Endothelial cell of umbilical vein (primary cell): ENCODE measurements around the gene LORICRIN.

ENCODE experiments used
- CTCF ChIP-seq, 2 donors: IDR thresholded peaks; 1 replicate in 1 of 2; 2 replicates in 1 of 2; pipeline ENCODE4 v1.5.1; 2011; ENCODE audit warnings: low read length in 2 of 2, mild to moderate bottlenecking in 2 of 2, moderate library complexity in 2 of 2, control low read depth in 1 of 2, inconsistent platforms in 1 of 2, low read depth in 1 of 2; ENCODE audit not compliant: insufficient read depth in 1 of 2; ENCODE audit errors: extremely low read depth in 1 of 2
- EZH2 ChIP-seq: IDR thresholded peaks from 2 replicates; pipeline ENCODE4 v1.6.1; 2012; ENCODE audit warnings: borderline replicate concordance, low read depth, mild to moderate bottlenecking, moderate library complexity, low read length, inconsistent platforms; ENCODE audit not compliant: severe bottlenecking
- GATA2 ChIP-seq: IDR thresholded peaks from 2 replicates; pipeline ENCODE4 v1.7.0; 2011; ENCODE audit warnings: low read depth, mild to moderate bottlenecking, moderate library complexity, mixed read lengths, low read length; ENCODE audit not compliant: insufficient read length, insufficient read depth
- JUN ChIP-seq: IDR thresholded peaks from 2 replicates; pipeline ENCODE4 v1.6.1; 2011; ENCODE audit warnings: borderline replicate concordance, low read depth; ENCODE audit not compliant: insufficient read length, insufficient read depth
- MAX ChIP-seq: IDR thresholded peaks from 2 replicates; pipeline ENCODE4 v1.6.1; 2011; ENCODE audit not compliant: insufficient read depth, insufficient read length
- MYC ChIP-seq: IDR thresholded peaks from one replicate; pipeline ENCODE4 v1.6.1; 2011; ENCODE audit warnings: mild to moderate bottlenecking, low read depth, low read length
- POLR2A ChIP-seq: IDR thresholded peaks from 2 replicates; pipeline ENCODE4 v1.6.1; 2012; ENCODE audit warnings: low read depth, mild to moderate bottlenecking, control low read depth, low read length
- POLR2AphosphoS5 ChIP-seq: IDR thresholded peaks from 2 replicates; pipeline ENCODE4 v1.6.1; 2012; ENCODE audit warnings: low read depth, mild to moderate bottlenecking, control low read depth, low read length, moderate library complexity; ENCODE audit not compliant: insufficient read depth

- TF ChIP-seq JUN (no peak), POLR2A (no peak), GATA2 (no peak), CTCF (IDR thresholded peaks at IDR 0.05; ENCODE audit: extremely low read depth in 1 of 2, insufficient read depth in 1 of 2, low read depth in 1 of 2, low read length in 2 of 2) (no peak), MYC (no peak), POLR2AphosphoS5 (no peak), EZH2 (no peak), MAX (no peak)
These were observed 47.3 kb upstream of the LORICRIN start for GRCh38 chr1:153212201-153212600.
